ENCODE measurements around the gene RIT1. TPM values are rescaled to one million over a fixed set of nuclear protein-coding genes. Genes with fewer than 3 reads are reported as not detected.

RIT1 gene
- total and polyA plus RNA-seq, 2 of the 13 experiments (the other 11 are each of a cell fraction or from before 2014, with no cell fraction given), result 12.2 to 32.2 TPM

- TF ChIP-seq PATZ1 (CRISPR knock-in tag; IDR thresholded peaks at IDR 0.05), result 0 out of 2 replicates have a peak, but pooled peaks have one; percentile 30
- TF ChIP-seq, protein P1, sequence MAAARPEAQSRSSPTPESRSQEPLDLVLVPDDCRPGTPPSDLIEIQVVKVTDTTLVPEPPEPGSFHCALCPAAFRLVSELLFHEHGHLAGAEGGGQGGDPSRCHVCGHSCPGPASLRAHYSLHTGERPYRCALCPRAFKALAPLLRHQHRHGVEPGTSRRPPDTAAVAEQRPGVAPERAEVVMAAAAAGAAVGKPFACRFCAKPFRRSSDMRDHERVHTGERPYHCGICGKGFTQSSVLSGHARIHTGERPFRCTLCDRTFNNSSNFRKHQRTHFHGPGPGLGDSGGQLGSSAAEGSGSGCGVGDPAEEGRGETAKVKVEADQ (CRISPR knock-in tag; IDR thresholded peaks at IDR 0.05; ENCODE audit: borderline replicate concordance), result 0 out of 2 replicates have a peak, but pooled peaks have one; percentile 7
- TF ChIP-seq, protein P2, sequence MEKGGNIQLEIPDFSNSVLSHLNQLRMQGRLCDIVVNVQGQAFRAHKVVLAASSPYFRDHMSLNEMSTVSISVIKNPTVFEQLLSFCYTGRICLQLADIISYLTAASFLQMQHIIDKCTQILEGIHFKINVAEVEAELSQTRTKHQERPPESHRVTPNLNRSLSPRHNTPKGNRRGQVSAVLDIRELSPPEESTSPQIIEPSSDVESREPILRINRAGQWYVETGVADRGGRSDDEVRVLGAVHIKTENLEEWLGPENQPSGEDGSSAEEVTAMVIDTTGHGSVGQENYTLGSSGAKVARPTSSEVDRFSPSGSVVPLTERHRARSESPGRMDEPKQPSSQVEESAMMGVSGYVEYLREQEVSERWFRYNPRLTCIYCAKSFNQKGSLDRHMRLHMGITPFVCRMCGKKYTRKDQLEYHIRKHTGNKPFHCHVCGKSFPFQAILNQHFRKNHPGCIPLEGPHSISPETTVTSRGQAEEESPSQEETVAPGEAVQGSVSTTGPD (CRISPR knock-in tag; IDR thresholded peaks at IDR 0.05), result 0 out of 2 replicates have a peak, but pooled peaks have one; percentile 34
- no peak for TF ChIP-seq HDAC6 (IDR thresholded peaks at IDR 0.05; ENCODE audit: low read depth, low read length)
- TF ChIP-seq CCAR2 (optimal IDR thresholded peaks at IDR 0.05; ENCODE audit: low read depth, low read length), result peak; percentile 34
- TF ChIP-seq FOXA3 (CRISPR knock-in tag; IDR thresholded peaks at IDR 0.05), result no peak
- TF ChIP-seq ZMYM3 (CRISPR knock-in tag; IDR thresholded peaks at IDR 0.05), result no peak
Measured at GRCh38 chr1:155933591-155934096, 22.5 kb upstream of the RIT1 start (continued).
